HG02852 (cell line): ENCODE data around the gene SNX30.

Experiments
- ATAC-seq: cut with Tn5 transposase; IDR thresholded peaks from one replicate; pipeline ENCODE4 v1.9.1; 2021; ENCODE audit warnings: mild to moderate bottlenecking, moderate library complexity; ENCODE audit not compliant: unreplicated experiment

SNX30 gene

GRCh38 chr9:112752334-112753125 lies 2.0 kb downstream of the SNX30 start:
- ATAC-seq, result no peak

GRCh38 chr9:112753725-112754124 lies 3.2 kb downstream of the SNX30 start:
- ATAC-seq, result no peak

GRCh38 chr9:112754578-112754977 lies 4.0 kb downstream of the SNX30 start:
- no peak for ATAC-seq

- ATAC-seq, result no peak
These were observed 4.5 kb downstream of the SNX30 start for GRCh38 chr9:112755016-112755427.

GRCh38 chr9:112755675-112756074 lies 5.1 kb downstream of the SNX30 start:
- ATAC-seq, result no peak

- ATAC-seq, result no peak
These were observed 6.8 kb downstream of the SNX30 start for GRCh38 chr9:112757282-112757883.

GRCh38 chr9:112757940-112758339 lies 7.4 kb downstream of the SNX30 start:
- ATAC-seq, result no peak

- no peak for ATAC-seq
These were observed 10.3 kb downstream of the SNX30 start for GRCh38 chr9:112760821-112761220.

- no peak for ATAC-seq
These were observed 11.5 kb downstream of the SNX30 start for GRCh38 chr9:112761912-112762655.

GRCh38 chr9:112762726-112763518 lies 12.4 kb downstream of the SNX30 start:
- ATAC-seq, result no peak

- ATAC-seq, result no peak
These were observed 13.8 kb downstream of the SNX30 start for GRCh38 chr9:112764344-112764743.

- no peak for ATAC-seq
These were observed 14.3 kb downstream of the SNX30 start for GRCh38 chr9:112764837-112765236.

GRCh38 chr9:112765281-112765680 lies 14.7 kb downstream of the SNX30 start:
- ATAC-seq, result no peak

- ATAC-seq, result no peak
These were observed 21.0 kb downstream of the SNX30 start for GRCh38 chr9:112771359-112772214.

- ATAC-seq, result no peak
These were observed 21.6 kb downstream of the SNX30 start for GRCh38 chr9:112772215-112772509.

GRCh38 chr9:112772551-112772950 lies 22.0 kb downstream of the SNX30 start:
- no peak for ATAC-seq

- ATAC-seq, result peak; percentile 49
These were observed 23.7 kb downstream of the SNX30 start for GRCh38 chr9:112774006-112774996.

- ATAC-seq, result no peak
These were observed 27.4 kb downstream of the SNX30 start for GRCh38 chr9:112777914-112778313.

- ATAC-seq, result no peak
These were observed 30.0 kb downstream of the SNX30 start for GRCh38 chr9:112780450-112781036.
